Muscle layer of duodenum (tissue), 2 donors: Measurements from ENCODE around the gene SLCO4A1.

ENCODE experiments used
- H3K27ac ChIP-seq: one replicate; pipeline ENCODE4 v1.7.0; 2013; ENCODE audit warnings: mild to moderate bottlenecking, low read length
- H3K27me3 ChIP-seq: one replicate; pipeline ENCODE4 v1.7.0; 2013; ENCODE audit warnings: low read depth, mild to moderate bottlenecking, control low read depth, low read length
- H3K36me3 ChIP-seq, 2 donors: one replicate each; pipeline ENCODE4 v1.7.0; 2013; ENCODE audit warnings: low read length in 2 of 2, control low read depth in 1 of 2, mild to moderate bottlenecking in 1 of 2; ENCODE audit not compliant: insufficient read depth in 2 of 2, control insufficient read depth in 1 of 2
- H3K4me1 ChIP-seq, 2 donors: one replicate each; pipeline ENCODE4 v1.7.0; 2013; ENCODE audit warnings: low read length in 2 of 2, mild to moderate bottlenecking in 2 of 2, control low read depth in 1 of 2, moderate library complexity in 1 of 2; ENCODE audit not compliant: insufficient read depth in 2 of 2, control insufficient read depth in 1 of 2
- H3K4me3 ChIP-seq, 2 donors: one replicate each; pipeline ENCODE4 v1.7.0; 2013; ENCODE audit warnings: low read length in 2 of 2, low read depth in 1 of 2, mild to moderate bottlenecking in 1 of 2
- H3K9me3 ChIP-seq, 2 donors: one replicate each; pipeline ENCODE4 v1.7.0; 2013; ENCODE audit warnings: low read length in 2 of 2, control low read depth in 1 of 2, mild to moderate bottlenecking in 1 of 2; ENCODE audit not compliant: control insufficient read depth in 1 of 2
- donor health status: healthy.

SLCO4A1 gene

DNA sequence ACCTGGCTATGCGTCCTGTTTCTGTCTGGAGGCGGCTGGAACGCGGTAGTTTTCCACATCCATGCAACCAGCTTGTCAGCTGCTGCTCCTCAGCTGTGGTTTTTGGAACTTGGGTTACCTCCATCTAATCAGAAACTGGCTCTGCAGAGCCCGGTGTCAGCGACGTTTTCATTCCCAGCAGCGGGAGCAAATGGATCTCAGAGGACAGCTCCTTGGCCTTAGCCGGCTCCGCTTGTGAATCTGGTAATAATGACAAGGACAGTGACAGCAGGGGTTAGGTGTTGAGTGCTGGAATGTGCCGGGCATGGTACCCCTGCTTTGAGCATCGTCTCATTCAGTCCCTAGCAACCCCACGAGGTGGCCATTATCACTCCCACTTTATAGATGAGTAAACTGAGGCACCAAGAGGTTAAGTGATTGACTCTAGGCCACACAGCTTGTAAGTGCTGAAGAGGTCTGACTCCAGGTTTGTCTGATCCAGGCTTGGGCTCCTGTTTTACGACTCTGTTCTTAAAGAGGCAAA lies 1.3 kb downstream of the SLCO4A1 start:
- H3K9me3 ChIP-seq: no peaks in the 10 kb centered on the region
- H3K27ac ChIP-seq: no peak overlapping the region
- H3K4me1 ChIP-seq: peaks cover 10 to 23% of the 10 kb centered on the region in 2 donors

DNA sequence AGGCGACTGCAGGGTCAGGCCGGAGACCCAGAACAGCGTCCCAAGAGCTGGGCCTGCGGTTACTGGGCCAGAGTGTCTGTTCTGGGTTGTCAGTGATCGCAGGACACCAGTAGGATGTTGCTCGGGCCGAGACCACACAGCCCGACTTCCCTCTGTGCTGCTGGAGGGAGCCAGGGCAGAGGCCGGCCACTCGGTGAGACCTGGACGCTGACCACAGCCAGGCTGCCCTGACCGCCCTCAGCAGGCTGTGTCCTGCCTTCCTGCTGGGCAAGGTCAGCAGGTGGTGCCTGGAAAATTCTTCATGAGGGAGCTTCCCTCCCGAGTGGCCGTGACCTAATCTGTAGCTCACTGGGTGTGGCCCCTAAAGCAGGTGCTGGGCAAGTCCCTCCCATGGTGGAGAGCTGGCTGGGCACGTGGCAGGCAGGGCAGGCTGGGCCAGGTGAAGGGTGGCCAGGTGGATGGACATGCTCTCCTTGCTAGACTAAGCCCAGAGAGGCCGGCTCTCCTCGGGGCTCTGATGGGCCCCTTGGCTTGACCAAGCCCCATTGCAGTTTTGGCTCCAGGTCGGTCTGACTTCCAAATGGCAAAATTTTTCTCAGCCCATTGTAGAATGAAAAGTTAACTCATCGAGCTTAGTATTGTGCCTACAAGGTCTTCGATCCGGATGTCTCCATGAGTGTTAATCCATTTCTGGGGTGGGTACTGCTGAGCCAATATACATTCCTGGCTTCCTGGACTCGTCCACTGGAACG lies 1.9 kb downstream of the SLCO4A1 start:
- H3K4me1 ChIP-seq: peaks cover 10 to 23% of the 10 kb centered on the region in 2 donors
- no peaks in the 10 kb centered on the region for H3K27me3 ChIP-seq
- H3K4me3 ChIP-seq: peak overlapping the region in 1 of 2 donors; percentile 65
- peak overlapping the region; percentile 36 for H3K27ac ChIP-seq
- no peaks in the 10 kb centered on the region for H3K36me3 ChIP-seq
- H3K9me3 ChIP-seq: no peaks in the 10 kb centered on the region

More for the DNA sequence above, 1.3 kb downstream of the SLCO4A1 start:
- Histone ChIP-seq H3K36me3 (no peaks in the 10 kb centered on the region), H3K4me3 (peak overlapping the region; percentile 50 to 65), H3K27me3 (no peaks in the 10 kb centered on the region)

DNA sequence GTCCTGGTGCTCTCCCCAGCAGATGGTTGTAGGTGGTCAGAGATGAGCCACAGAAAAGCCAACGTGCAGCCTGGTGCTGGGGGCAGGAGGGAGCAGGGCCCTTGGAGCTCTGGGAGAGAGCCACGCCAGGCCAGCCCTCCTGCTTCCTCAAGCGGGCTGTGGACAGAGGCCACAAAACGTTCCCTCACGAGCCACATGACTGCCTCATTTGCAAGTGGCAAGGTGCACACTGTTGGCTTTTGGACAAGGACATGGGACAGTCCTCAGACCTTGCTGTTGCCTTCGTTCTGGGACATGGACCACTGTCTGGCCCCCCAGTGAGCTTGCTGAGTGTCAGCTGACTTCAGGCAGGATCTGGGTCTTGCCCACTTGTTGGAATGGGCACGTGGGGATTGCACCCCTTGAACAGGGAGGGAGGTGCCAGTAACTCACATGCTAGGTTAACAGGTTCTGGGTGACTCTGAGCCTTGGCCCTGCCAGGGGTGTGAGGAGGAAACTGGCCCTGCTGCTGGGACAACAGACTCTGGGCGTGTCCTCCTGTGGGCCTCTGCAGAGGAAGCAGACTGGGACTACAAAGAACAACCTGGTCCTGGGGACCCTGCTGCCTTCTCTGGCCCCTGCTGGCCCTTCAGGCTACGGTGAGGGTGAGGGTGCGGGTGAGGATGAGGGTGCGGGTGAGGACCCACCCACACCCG lies 2.6 kb downstream of the SLCO4A1 start:
- Histone ChIP-seq H3K36me3 (no peaks in the 10 kb centered on the region), H3K27me3 (no peaks in the 10 kb centered on the region), H3K27ac (peak overlapping the region; percentile 36), H3K4me3 (no peak overlapping the region), H3K4me1 (peaks cover 10 to 23% of the 10 kb centered on the region in 2 donors), H3K9me3 (no peaks in the 10 kb centered on the region)

DNA sequence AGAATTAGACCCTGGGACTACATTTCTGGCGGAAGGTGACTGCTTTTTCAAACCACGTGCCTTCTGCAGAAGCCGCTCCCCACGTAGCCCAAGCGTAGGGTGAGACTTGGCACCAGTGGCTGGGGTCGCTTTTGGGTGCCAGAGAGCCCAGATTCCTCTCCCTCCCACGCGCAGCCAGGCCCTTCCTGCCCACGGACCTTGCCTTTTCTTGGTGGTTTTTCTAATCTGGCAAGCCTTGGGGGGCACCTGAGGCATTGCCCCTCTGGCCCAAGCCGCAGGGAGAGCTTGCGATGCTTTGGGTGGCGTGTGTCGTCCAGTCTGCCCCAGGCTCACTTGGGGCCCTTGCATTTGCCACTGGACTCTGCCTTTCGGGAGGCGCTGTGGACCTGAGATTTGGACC lies 3.3 kb downstream of the SLCO4A1 start:
- H3K36me3 ChIP-seq: no peaks in the 10 kb centered on the region
- no peak overlapping the region for H3K27ac ChIP-seq
- no peaks in the 10 kb centered on the region for H3K9me3 ChIP-seq
- no peaks in the 10 kb centered on the region for H3K27me3 ChIP-seq
- H3K4me1 ChIP-seq: peaks cover 10 to 23% of the 10 kb centered on the region in 2 donors
- H3K4me3 ChIP-seq: no peak overlapping the region

DNA sequence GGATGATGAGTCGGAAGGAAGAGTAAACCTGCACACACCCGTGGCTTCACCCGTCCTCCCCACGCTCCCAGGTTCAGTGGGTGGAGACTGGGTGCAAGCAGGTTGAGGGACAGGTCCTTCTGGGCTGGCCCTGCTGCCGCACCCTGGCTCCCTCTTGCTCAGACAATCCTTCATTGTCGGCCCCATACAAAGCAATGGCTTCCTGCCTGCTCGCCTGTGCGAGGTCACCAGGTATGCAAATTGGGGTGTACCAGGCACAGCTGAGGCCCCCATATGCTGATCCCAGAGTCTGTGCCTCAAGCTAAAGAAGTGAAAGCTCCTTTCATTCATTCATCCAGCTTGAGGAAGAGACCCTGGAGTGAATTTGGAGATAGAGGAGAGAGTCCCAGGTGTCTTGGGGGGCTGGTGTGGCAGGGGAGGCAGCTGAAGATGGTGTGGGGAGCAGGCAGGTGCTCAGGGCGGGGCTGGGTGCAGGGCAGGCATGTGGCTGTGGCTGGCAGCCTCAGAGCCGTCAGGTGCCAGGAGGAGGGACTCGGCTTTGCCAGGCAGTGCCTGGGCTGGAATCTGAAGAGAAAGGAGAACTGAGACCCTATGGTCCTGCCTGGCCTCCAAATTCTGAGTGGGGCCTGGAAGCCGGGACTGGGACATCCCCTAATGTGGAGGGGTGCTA lies 4.7 kb downstream of the SLCO4A1 start:
- Histone ChIP-seq H3K27me3 (no peaks in the 10 kb centered on the region), H3K27ac (peak overlapping the region; percentile 20), H3K4me3 (no peak overlapping the region), H3K4me1 (peaks cover 14 to 18% of the 10 kb centered on the region in 2 donors), H3K9me3 (no peaks in the 10 kb centered on the region), H3K36me3 (no peaks in the 10 kb centered on the region)

DNA sequence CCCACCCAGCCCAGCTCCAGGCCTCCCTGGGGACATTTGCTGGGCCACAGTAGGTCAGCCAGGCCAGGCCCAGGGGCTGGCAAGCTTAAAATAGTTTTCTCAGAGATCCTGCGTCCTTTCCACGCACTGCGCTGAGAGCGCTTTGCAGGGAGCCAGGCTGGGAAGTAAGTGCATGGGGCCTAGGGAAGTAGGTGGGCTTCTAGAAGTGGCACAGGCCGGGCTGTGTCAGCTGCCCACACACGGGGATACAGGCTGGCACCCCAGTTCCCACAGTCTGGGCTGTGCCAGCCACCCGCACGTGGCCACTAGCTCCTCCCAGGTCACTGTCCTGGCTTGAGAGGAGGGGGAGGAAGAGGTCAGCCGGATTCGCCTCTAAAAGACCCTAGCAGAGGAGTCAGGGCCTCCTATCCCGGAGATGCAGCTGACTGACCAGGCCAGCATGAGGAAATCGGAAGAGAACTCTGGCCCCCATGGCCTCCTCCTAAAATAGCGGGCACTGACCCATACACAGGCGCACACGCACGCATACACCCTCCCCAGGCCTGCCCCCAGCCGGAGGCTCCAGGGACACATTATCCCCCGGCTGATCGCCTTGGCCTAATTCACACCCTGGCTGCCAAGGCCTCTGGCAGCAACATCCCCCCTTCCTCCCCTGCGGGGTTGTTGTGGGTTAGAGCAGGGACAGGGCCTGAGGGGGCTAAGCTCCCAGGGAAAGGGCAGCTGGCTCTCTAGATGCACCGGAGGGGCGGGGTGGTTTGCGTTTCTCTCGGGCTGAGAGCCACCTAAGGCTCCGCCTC lies 5.4 kb downstream of the SLCO4A1 start:
- no peaks in the 10 kb centered on the region for H3K9me3 ChIP-seq
- peak overlapping the region; percentile 20 for H3K27ac ChIP-seq
- no peaks in the 10 kb centered on the region for H3K27me3 ChIP-seq
- no peaks in the 10 kb centered on the region for H3K36me3 ChIP-seq
- peaks cover 14 to 19% of the 10 kb centered on the region in 2 donors for H3K4me1 ChIP-seq
- H3K4me3 ChIP-seq: no peak overlapping the region

DNA sequence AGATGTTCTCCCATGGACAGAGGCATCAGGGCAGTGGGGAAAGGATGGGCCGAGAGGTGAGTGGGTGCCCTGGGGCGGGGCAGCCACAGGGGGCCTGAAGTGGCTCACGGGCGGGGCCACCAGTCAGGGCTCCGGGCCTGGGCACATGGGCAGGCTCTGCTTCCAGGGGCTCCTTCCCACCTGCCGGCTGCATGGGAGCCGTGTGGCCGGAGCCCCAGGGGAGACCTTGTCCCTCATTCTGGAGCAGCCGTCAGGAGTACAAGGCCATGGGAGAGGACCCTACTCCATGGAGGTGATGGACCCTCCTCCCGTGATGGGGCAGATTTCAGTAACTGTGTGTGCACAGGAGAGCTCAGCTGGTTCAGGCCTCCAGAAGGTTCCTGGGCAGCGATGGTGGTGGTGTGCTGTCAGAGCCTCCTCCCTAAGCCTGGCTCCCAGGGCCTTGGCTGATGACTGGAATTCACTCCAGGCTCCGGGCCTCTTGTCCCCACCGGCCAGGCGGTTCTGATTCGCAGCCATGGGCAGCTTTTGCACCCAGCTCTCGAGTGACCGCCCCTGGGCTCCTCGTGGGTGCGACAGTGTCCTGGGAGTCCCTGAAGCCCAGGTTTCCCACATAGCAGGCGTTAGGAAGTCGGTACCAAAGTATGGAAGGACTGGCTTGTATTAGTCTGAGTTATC lies 6.2 kb downstream of the SLCO4A1 start:
- Histone ChIP-seq H3K27me3 (no peaks in the 10 kb centered on the region), H3K27ac (no peak overlapping the region), H3K36me3 (no peaks in the 10 kb centered on the region), H3K4me1 (peaks cover 12 to 23% of the 10 kb centered on the region in 2 donors), H3K4me3 (no peak overlapping the region), H3K9me3 (no peaks in the 10 kb centered on the region)

DNA sequence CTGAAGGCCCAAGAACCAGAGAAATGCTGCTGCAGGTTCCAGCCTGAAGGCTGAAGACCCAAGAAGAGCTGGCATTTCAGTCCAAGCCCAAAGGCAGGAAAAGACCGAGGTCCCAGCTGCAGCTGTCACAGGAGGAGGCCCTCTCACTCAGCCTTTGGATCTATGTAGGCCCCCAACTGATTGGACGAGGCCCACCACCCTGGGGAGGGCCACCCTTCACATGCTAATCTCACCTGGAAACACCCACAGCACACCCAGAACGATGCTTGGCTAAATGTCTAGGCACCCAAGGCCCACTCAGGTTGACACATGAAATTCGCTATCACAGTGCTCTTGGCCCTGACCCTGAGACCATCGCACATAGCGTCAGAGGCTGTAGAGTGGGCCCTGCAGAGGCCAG lies 6.8 kb downstream of the SLCO4A1 start:
- Histone ChIP-seq H3K9me3 (no peaks in the 10 kb centered on the region), H3K27me3 (no peaks in the 10 kb centered on the region), H3K27ac (no peak overlapping the region), H3K36me3 (no peaks in the 10 kb centered on the region), H3K4me3 (no peak overlapping the region), H3K4me1 (peaks cover 8 to 23% of the 10 kb centered on the region in 2 donors)

DNA sequence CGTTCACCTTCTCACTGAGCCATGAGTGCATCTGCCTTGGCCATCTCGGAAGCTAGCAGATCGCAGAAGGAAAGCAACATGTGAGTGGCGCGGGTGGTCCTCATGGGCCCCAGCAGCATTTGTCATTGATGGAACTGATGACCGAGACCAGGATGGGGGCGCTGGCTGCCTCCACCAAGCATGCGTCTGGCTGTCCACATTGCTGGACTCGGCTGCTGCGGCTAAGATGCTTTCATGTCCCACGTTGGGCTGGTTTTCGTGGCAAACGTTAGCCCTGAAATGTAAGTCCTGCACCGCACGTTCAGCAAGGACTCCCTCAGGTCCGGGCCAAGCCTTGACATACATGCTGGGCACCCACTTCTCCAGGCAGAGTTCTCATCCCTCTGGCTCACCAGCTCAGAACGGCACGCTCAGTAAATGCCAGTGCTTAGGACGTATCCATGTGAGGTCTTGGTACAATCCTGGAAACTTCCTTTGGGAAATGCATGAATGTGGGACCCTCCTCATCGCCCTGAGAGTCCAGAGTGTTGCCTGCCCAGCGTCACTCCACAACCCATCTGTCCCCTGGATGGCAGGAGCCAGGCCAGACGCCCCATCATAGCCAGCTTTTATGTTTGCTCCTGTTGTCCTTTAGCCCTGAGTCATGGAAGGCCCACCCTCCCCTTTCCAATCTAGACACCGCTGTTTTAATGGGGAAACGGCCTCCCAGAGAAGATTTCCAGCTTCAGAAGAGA lies 8.4 kb downstream of the SLCO4A1 start:
- Histone ChIP-seq H3K27ac (peak overlapping the region; percentile 78), H3K9me3 (no peaks in the 10 kb centered on the region), H3K4me3 (no peak overlapping the region), H3K27me3 (no peaks in the 10 kb centered on the region), H3K36me3 (no peaks in the 10 kb centered on the region), H3K4me1 (peaks cover 8 to 17% of the 10 kb centered on the region in 2 donors)
